ENCODE measurements around the gene COX6B2. TPM values are rescaled to one million over a fixed set of nuclear protein-coding genes. Genes with fewer than 3 reads are reported as not detected.

Gene COX6B2
- total and polyA plus RNA-seq, 7 donors: 0.04 TPM; not detected in 6

- no peaks in the 10 kb centered on the region for H3K36me3 ChIP-seq (ENCODE audit: insufficient read depth in 1 of 2, low read depth in 1 of 2)
- no peak for TF ChIP-seq CTCF (IDR thresholded peaks at IDR 0.05)
- intact Hi-C loops (cut with DNase I): no loop called here
- no peak overlapping the region for H3K27ac ChIP-seq
- H3K4me1 ChIP-seq: no peaks in the 10 kb centered on the region
- no peak for DNase-seq
- no peak overlapping the region for H3K4me3 ChIP-seq
- no peak for ATAC-seq
- H3K9me3 ChIP-seq: no peaks in the 10 kb centered on the region
- 85 to 88% (median 85%) methylated on average over 5 of the region's 5 CpGs for WGBS, 3 donors
- H3K27me3 ChIP-seq (ENCODE audit: insufficient read depth in 3 of 3, low read length in 2 of 3): peaks cover 0 to 4% (median 0%) of the 10 kb centered on the region in 3 donors
Measured at GRCh38 chr19:55309448-55309847, 45.1 kb downstream of the COX6B2 start.

GRCh38 chr19:55308281-55308680, 46.2 kb downstream of the COX6B2 start:
- H3K36me3 ChIP-seq (ENCODE audit: insufficient read depth in 1 of 2, low read depth in 1 of 2): no peaks in the 10 kb centered on the region

GRCh38 chr19:55306712-55307111, 47.8 kb downstream of the COX6B2 start:
- no peaks in the 10 kb centered on the region for H3K4me1 ChIP-seq
- no peaks in the 10 kb centered on the region for H3K9me3 ChIP-seq
- WGBS, 3 donors: 79 to 89% (median 88%) methylated on average over 3 of the region's 3 CpGs
- no peaks in the 10 kb centered on the region for H3K36me3 ChIP-seq (ENCODE audit: insufficient read depth in 1 of 2, low read depth in 1 of 2)
- no peak overlapping the region for H3K4me3 ChIP-seq
- DNase-seq (no peak), ATAC-seq (no peak)
- H3K27ac ChIP-seq: no peak overlapping the region
- intact Hi-C loops (cut with DNase I): no loop called here
- no peak for TF ChIP-seq CTCF (IDR thresholded peaks at IDR 0.05)
- H3K27me3 ChIP-seq (ENCODE audit: insufficient read depth in 3 of 3, low read length in 2 of 3): no peaks in the 10 kb centered on the region

More at GRCh38 chr19:55308281-55308680, 46.2 kb downstream of the COX6B2 start:
- DNase-seq (no peak), ATAC-seq (no peak)
- WGBS, 3 donors: 88 to 98% (median 89%) methylated on average over 11 of the region's 11 CpGs
- TF ChIP-seq CTCF (IDR thresholded peaks at IDR 0.05): no peak
- intact Hi-C loops (cut with DNase I): no loop called here
- H3K27ac ChIP-seq: no peak overlapping the region
- H3K4me1 ChIP-seq: no peaks in the 10 kb centered on the region
- no peak overlapping the region for H3K4me3 ChIP-seq
- peaks cover 0 to 4% (median 0%) of the 10 kb centered on the region in 3 donors for H3K27me3 ChIP-seq (ENCODE audit: insufficient read depth in 3 of 3, low read length in 2 of 3)
- H3K9me3 ChIP-seq: no peaks in the 10 kb centered on the region

- no peaks in the 10 kb centered on the region for H3K4me1 ChIP-seq
- no peaks in the 10 kb centered on the region for H3K9me3 ChIP-seq
- TF ChIP-seq CTCF (IDR thresholded peaks at IDR 0.05): no peak
- no peak overlapping the region for H3K4me3 ChIP-seq
- 88 to 95% (median 93%) methylated on average over 17 of the region's 17 CpGs for WGBS, 3 donors
- ATAC-seq (no peak), DNase-seq (peak in 1 of 2 donors; percentile 15)
- no peaks in the 10 kb centered on the region for H3K27me3 ChIP-seq (ENCODE audit: insufficient read depth in 3 of 3, low read length in 2 of 3)
- intact Hi-C loops (cut with DNase I): no loop called here
- H3K36me3 ChIP-seq (ENCODE audit: insufficient read depth in 1 of 2, low read depth in 1 of 2): no peaks in the 10 kb centered on the region
- H3K27ac ChIP-seq: no peak overlapping the region
Measured at GRCh38 chr19:55305983-55306562, 48.4 kb downstream of the COX6B2 start.

GRCh38 chr19:55305491-55305890, 49.0 kb downstream of the COX6B2 start:
- Histone ChIP-seq H3K27ac (no peak overlapping the region), H3K36me3 (ENCODE audit: insufficient read depth in 1 of 2, low read depth in 1 of 2) (no peaks in the 10 kb centered on the region), H3K4me3 (no peak overlapping the region), H3K9me3 (no peaks in the 10 kb centered on the region), H3K4me1 (no peaks in the 10 kb centered on the region), H3K27me3 (ENCODE audit: insufficient read depth in 3 of 3, low read length in 2 of 3) (no peaks in the 10 kb centered on the region)
- no peak for TF ChIP-seq CTCF (IDR thresholded peaks at IDR 0.05)
- ATAC-seq (peak; percentile 59 to 88 (median 78)), DNase-seq (peak; percentile 30 to 70)
- intact Hi-C loops (cut with DNase I): no loop called here
- 68 to 76% (median 73%) methylated on average over 9 of the region's 9 CpGs for WGBS, 3 donors
